Measurements from ENCODE around the gene GPX4.
"Not testable (repeated sequence)": the region's sequence is repeated elsewhere in the genome, so short reads cannot be mapped to it uniquely, and the experiment has no call there.

Gene GPX4

GRCh38 chr19:1113986-1114483, 10.2 kb downstream of the GPX4 start:
- no peak for DNase-seq (ENCODE audit: low read depth)

DNA sequence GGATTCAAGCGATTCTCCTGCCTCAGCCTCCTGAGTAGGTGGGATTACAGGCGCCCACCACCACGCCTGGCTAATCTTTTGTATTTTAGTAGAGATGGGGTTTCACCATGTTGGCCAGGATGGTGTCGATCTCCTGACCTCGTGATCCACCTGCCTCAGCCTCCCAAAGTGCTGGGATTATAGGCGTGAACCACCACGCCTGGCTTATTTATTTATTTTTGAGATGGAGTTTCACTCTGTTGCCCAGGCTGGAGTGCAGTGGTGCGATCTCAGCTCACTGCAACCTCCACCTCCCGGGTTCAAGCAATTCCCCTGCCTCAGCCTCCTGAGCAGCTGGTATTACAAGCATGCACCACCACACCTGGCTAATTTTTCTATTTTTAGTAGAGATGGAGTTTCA, 10.9 kb downstream of the GPX4 start:
- not testable (repeated sequence) for DNase-seq (ENCODE audit: low read depth)

- no peak for DNase-seq (ENCODE audit: low read depth)
These were observed 12.0 kb downstream of the GPX4 start for GRCh38 chr19:1115646-1116420.

DNA sequence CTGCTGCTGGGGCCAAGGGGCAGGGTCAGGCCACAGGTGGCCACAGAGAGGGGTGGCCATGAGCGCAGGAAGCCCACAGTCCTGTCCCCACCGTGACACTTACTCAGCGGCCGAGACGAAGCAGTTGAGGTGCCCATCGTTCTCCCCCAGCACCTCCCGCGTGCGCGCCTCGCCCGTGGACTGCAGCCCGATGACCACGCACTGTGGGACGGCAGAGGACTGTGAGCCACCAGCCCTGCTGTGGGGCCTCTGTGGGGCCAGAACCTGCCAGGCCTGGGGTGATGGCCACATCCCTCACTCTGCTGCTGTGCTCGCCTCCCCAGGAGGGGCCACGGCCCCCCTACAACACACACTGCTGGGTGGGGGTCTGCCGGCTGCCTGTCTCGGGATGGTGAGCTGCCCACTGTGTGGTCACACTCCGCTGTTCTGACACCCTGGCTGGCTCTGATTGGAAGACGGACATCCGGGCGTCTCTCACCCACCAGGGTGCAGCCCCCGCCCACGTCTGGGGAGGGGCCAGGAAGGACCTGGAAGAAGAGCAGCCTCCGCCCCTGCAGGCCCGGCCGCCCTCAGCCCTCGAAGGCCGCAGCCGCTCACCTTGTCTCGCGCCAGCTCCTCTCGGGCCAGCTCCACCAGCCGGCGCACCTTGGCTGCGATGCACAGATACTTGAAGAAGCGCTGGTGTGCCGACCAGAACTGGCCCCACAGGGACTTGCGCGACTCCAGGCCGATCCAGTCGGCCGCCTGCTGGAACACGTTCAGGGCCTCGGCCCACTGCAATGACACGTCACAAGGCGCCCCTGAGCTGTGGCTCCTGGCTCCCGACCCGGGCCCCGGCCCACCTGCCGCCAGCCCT, 13.2 kb downstream of the GPX4 start:
- no peak for DNase-seq (ENCODE audit: low read depth)

GRCh38 chr19:1117654-1118053, 13.9 kb downstream of the GPX4 start:
- DNase-seq (ENCODE audit: low read depth): no peak

DNA sequence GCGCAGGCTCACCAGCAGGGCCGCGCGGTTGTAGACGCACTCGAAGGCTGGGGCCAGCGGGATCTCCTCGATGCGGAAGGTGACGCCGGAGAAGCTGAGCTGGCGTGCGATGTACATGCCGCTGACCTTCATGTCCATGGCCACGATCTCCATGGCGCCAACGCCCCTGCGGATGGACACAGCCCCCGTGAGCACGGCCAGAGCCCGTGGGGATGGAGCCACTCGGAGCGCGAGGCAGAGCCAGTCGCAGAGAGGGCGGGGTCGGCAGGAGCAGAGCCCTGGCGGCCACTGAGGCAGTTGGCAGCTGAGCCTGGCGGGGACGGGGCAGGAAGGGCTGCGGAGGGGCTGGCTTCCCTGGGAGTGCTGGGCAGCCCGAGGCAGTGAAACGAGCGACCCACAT, 15.2 kb downstream of the GPX4 start:
- DNase-seq (ENCODE audit: low read depth): no peak

DNA sequence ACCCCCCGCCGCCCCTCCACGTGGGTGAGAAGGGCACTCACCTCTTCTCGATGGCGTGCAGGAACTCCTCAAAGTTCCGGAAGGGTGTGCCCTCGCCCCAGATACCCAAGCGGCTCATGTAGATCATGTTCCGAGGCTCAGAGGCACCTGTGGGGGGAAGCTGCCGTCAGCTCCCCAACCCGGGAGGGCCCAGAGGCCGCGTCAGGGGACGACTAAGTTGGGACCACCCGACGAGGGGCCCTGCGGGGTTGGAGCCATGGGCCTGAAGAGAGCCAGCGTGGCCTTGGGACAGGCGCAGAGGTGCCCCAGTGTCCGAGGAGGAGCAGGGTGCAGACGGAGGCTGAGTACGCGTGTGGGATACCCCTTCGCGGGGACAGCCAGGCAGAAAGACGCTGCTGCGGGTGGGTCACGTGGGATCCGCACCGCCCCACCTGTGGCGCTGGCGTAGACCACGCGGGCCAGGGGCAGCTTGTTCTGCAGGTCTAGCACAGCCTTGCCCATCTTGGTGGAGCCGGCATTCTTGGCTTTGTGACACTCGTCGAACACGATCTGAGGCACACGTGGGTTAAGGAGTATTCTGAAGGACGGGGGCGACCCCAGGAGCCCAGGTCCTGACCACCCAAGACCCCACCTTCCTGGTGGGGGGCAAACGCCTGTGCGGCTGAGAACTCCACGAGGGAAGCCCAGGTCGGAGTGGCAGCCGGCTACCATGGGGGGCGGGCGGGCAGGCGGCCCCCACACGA, 15.9 kb downstream of the GPX4 start:
- DNase-seq (ENCODE audit: low read depth): no peak

- no peak for DNase-seq (ENCODE audit: low read depth)
These were observed 17.6 kb downstream of the GPX4 start for GRCh38 chr19:1121395-1121794.

DNA sequence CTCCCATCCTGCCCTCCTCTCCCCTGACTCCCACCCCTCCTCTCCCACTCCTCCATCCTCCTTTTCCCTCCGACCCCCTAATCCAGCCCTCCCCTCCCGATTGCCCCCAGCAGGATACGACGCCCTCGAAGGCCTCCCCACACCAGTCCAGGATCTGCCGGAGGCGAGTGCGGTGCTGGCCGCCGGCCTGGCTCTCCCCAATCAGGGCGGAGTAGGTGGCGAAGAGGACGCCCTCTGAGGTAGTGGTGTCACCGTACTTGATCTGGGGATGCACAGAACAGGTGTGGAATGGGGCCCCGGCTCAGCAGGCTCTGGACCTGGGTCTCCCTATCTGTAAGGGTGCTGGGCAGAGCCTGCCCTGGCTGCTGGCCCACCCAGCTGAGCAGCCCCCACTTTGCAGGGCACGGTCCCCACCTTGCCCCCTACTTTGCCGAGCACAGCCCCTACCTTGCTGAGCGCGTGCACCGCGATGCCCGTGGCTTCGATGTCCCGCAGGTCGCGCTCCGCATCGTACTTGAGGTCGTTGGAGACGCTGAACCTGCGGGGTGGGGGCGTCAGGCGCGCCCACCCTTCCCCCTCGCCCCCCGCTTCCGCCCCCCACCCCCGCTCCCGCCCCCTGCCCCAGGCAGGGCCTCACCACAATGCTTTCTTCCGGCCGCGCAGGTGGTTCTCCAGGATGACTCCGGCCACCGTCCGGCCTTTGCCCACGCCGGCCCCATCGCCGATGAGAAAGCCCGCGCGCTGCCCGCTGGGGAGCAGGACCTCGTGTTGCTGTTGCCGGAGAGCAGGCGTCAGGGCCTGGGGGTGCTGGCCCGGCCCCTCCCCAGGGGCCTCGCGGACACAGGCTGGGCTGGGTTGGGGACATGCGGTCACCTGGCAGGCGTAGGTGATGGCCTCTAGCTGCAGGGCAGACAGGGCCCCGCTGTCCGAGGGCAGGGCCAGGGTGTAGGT, 18.5 kb downstream of the GPX4 start:
- no peak for DNase-seq (ENCODE audit: low read depth)

- DNase-seq (ENCODE audit: low read depth): no peak
These were observed 19.2 kb downstream of the GPX4 start for GRCh38 chr19:1122972-1123363.

GRCh38 chr19:1123381-1123780, 19.6 kb downstream of the GPX4 start:
- DNase-seq (ENCODE audit: low read depth): no peak

- DNase-seq (ENCODE audit: low read depth): no peak
These were observed 20.3 kb downstream of the GPX4 start for GRCh38 chr19:1123885-1124677.

DNA sequence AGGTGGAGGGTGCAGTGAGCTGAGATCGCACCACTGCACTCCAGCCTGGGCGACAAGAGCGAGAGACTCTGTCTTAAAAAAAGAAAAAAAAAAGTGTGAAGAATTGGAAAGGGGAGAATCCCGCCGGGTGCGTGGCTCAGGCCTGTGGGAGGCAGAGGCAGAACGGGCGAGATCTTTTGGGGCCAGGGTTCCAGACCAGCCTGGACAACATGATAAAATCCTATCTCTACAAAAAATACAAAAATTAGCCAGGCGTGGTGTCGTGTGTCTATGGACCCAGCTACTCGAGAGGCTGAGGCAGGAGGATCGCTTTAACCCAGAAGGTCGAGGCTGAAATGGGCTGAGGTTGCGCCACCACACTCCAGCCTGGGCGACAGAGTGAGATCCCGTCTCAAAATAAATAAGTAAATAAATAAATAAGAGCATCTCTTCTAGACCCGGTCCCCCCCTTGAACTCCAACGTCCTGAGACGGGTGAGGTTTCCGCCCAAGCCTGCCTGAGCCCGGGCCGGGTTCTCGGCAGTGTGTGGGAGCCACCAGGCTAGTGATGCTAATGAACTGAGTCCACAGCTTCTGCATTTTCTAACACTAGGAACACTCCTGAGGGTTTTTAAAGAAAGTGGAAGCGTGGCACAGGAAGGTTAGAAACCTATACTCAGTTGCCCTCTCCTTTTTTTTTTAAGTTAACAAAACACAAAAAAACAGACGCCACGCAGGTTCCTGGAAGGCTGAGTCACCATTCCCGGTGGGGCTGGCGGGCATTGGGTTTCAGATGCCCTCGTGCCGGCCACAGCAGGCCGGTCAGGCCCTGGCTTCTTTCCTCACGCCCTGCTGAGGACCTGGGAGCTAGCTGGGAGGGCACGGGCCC, 22.0 kb downstream of the GPX4 start:
- no peak for DNase-seq (ENCODE audit: low read depth)

DNA sequence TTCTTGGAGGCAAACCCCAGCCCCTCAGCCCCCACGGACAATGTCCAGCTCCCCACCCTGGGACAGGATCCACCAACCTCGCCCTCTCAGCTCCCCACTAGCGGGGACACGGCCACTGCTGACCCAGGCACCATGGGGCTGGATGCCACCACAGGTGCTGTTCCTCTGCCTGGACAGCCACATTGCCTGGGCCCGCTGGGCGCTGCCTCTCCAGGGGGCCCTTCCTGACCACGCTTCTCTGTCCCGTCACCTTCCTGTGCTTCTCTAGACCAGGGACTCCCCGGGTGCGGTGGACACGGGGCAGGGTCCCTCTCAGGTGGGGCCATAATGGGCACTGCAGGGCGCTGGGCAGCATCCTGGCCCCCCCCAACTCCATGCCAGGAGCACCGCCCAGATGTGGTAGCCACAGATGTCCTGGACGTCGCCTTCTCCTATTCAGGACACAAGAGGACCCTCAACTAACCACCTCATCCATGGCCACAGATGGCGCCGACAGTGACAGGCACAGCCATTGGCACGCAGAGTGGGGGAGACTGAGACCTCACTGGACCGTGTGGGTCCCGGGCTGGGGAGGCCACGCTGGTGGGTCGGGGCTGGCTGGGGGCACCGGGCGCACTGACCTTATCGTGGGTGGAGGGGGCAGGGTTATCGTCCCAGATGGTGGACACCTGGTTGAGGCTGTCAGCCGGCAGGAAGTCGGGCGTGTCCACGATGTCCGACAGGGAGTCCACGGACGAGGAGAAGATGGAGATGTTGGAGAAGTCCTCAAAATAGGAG, 23.4 kb downstream of the GPX4 start:
- DNase-seq (ENCODE audit: low read depth): no peak

- no peak for DNase-seq (ENCODE audit: low read depth)
These were observed 24.3 kb downstream of the GPX4 start for GRCh38 chr19:1128106-1128505.

GRCh38 chr19:1129084-1129483, 25.3 kb downstream of the GPX4 start:
- DNase-seq (ENCODE audit: low read depth): not testable (repeated sequence)

DNA sequence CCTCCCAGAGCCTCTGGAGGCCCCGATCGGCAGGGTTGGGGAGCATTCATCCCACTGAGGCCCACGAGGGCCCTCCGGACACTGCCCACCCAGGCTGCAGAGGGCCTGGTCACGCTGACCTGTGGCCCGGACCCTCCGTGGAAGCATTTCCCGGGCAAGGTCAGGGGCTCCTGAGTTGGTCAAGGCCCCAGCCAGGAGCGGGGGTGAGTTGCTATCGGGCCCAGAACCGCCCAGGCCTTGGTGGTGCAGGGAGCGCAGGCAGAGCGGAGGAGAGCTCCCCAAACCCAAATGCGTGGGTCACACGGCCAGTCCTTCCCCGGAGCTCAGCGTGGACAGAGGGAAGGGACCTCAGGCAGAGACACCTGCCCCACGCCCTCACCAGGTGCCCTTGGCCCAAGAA, 25.7 kb downstream of the GPX4 start:
- no peak for DNase-seq (ENCODE audit: low read depth)
